GM12873 (cell line): ENCODE measurements around the gene RHCE.

ENCODE experiments used
- TF ChIP-seq, protein P1 (sequence below): IDR thresholded peaks from 2 replicates; pipeline ENCODE4 v1.5.1; 2012; ENCODE audit warnings: low read depth, mild to moderate bottlenecking, moderate library complexity, low read length, control low read depth; ENCODE audit not compliant: insufficient read depth; ENCODE audit errors: missing control alignments

Gene RHCE

DNA sequence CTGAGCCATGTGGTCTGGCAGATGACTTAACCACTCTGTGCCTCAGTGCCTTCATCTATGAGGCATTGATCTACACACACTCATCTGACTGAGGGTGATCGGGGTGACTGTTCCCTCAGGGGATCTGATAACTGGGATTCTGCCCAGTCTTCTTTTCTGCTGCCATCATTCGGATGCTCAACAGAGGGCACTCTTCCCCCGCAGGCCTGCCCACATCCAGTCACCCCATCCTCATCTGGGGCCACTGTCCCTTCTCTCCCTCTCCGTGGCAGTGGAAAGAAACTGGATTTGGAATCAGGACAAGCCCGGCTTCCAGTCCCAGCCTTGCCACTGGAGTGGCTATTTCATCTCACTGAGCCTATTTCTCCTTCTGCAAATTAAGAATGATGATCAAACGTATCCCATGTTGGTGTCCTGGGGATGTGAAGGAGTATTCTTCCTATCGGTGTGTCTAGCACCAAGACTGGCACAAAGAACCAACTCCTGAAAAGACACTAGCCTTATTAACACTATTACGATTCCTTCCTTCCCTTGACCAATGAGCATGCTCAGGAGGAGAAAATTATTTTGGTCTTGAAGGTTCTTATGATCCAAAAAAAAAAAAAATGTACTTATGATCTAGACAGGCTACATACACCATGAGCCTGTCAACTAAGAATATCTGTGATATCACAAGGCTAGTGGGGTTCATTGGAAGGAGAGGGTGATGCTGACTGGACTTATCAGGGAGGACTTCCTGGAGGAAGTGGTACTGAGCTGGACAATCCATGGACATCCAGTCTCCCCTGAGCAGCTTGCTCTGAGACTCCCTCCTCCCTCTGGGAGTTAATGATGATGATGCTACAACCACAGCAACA is 17.4 kb downstream of the RHCE start:
- TF ChIP-seq, protein P1, sequence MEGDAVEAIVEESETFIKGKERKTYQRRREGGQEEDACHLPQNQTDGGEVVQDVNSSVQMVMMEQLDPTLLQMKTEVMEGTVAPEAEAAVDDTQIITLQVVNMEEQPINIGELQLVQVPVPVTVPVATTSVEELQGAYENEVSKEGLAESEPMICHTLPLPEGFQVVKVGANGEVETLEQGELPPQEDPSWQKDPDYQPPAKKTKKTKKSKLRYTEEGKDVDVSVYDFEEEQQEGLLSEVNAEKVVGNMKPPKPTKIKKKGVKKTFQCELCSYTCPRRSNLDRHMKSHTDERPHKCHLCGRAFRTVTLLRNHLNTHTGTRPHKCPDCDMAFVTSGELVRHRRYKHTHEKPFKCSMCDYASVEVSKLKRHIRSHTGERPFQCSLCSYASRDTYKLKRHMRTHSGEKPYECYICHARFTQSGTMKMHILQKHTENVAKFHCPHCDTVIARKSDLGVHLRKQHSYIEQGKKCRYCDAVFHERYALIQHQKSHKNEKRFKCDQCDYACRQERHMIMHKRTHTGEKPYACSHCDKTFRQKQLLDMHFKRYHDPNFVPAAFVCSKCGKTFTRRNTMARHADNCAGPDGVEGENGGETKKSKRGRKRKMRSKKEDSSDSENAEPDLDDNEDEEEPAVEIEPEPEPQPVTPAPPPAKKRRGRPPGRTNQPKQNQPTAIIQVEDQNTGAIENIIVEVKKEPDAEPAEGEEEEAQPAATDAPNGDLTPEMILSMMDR: peak; percentile 36

DNA sequence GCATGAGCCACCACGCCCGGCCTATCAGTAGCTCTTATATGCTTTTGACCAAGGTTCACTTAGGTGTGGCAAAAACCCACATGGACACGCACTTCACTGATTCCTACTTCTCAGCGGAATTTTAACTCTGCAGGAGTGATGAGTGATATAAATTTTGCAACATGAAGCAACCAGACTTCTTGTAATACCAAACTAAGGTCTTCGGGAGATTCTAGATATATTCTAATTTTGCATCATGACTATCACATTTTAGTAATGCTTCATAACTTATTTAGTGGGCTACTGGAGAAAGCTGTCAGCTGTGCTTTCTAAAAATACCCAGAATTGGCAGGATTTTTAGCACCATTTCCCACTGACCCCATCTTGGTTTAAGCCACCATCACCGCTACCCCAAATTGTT is 27.8 kb downstream of the RHCE start:
- TF ChIP-seq, protein P1: no peak

DNA sequence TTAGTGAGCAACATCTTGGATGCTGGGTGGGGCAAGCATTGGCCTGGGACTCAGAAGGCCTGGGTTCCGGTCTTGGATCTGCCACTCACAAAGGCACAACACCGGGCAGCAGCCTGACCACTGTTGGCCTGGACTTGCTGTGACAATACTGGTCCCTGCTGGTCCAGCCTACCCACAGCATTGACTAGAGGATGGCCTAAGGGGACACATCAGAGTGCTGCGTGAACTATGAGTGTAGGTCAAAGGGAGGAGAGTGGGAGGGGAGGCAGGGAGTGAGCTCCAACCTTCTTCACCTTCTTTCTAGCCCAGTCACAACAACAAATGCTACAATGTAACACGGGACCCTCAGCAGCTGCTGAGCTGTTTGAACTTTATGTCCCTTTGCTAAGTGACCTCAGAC is 51.4 kb downstream of the RHCE start:
- TF ChIP-seq, protein P1: no peak

DNA sequence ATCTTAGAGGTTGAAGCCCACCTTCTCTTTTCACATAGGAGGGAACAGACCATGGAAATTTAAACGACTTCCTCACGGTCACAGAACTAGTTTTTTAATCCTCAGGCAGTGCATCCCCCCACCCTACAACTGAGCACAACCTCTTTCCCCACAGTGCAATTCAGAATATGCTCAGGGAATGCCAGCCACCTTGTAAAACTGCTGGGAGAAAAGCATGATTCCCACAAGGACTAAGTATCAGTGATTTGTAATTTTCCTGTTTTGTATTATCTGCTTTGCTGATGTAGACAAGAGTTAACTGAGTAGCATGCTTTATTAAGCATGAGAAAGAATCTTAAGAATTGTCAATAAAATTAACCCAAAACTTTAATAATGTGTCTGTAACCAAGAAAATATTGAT is 58.7 kb downstream of the RHCE start:
- TF ChIP-seq, protein P1: no peak

DNA sequence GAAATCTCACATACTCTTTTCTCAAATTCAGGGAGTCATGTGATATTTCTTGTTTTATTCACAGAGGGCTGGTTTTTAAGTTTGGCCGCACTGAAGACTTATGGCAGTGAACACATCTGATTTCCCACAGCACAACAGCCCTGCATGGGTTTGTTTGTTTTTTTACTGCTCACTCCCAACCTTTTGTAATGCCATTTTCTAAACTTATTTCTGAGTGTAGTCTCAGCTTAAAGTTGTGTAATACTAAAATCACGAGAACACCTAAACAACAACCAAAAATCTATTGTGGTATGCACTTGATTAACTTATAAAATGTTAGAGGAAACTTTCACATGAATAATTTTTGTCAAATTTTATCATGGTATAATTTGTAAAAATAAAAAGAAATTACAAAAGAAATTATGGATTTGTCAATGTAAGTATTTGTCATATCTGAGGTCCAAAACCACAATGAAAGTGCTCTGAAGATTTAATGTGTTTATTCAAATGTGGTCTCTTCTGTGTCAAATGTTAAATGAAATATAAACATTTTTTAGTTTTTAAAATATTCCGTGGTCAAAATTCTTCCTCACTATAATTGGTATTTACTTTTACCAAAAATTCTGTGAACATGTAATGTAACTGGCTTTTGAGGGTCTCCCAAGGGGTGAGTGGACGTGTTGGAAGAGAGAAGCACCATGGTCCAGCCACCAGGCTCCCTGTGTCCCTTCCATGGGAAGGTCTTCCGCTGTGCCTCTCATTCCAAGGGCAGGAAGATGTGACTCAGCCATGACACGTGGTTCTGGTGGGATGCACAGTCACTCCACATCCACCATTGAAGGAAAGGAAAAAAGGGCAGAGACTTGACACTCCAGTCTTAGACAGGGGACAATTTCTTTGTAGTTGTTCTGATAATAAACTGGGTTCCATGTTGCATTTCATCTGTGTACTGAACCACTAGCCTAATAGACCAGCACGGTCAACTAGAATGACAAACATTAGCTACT is 59.7 kb downstream of the RHCE start:
- TF ChIP-seq, protein P1: no peak

DNA sequence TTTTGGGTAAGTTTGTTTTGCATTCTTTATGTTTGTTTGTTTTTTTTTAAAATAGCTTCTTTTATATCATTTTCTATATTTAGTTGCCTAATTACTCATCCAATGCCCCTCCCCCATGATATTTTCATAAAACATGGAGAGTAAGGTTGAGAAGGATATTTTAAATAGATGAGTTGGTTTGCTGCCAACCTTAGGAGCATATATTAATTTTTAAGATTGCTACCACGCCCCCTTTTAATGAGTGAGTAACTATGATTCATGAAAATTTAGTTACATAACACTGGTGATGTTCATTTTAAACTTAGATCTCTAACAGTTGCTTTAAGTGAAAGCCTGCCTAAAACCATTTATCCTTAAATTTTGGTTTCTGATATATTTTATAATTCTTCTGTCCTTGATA is 63.8 kb downstream of the RHCE start:
- TF ChIP-seq, protein P1: no peak

DNA sequence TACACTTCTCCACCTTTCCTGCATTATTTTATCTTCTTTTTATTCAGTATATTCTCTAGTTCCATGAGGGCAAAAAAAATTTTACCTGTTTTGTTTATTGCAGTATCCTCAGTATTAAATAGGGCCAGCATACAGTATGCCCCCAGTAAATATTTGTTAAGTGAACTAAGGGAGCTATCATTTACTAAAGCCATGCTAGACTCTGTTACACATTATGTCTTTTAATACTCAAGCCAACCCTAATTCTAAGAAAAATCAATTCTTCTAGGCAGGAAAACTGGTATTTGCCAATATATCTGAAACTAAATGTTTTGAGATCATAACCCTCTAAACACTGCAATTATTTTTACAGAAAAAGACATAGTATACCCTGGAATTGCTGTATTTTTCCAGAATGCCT is 64.2 kb downstream of the RHCE start:
- TF ChIP-seq, protein P1: no peak
